H9 (cell line): ENCODE data around the gene GPR153. TPM values are rescaled to one million over a fixed set of nuclear protein-coding genes. Genes with fewer than 3 reads are reported as not detected.

ENCODE experiments used
- DNase-seq: peaks from one replicate; pipeline ENCODE4 v3.0.0-alpha.2; 2017
- H2AFZ ChIP-seq: one replicate; pipeline ENCODE4 v1.6.1; 2013; ENCODE audit warnings: mild to moderate bottlenecking, low read length, control low read depth, moderate library complexity
- H2AK5ac ChIP-seq: 2 replicates; pipeline ENCODE4 v1.6.1; 2013; ENCODE audit warnings: low read length, control low read depth, mixed read lengths; ENCODE audit not compliant: insufficient read length
- H2BK120ac ChIP-seq: one replicate; pipeline ENCODE4 v1.6.1; 2013; ENCODE audit warnings: low read depth, mild to moderate bottlenecking, low read length, control low read depth, inconsistent platforms; ENCODE audit not compliant: poor library complexity, severe bottlenecking
- H2BK12ac ChIP-seq: 2 replicates; pipeline ENCODE4 v1.6.1; 2013; ENCODE audit warnings: low read length, control low read depth, mixed read lengths, low read depth; ENCODE audit not compliant: insufficient read length
- H2BK15ac ChIP-seq: 2 replicates; pipeline ENCODE4 v1.6.1; 2013; ENCODE audit warnings: low read depth, low read length, control low read depth
- H2BK20ac ChIP-seq: one replicate; pipeline ENCODE4 v1.6.1; 2013; ENCODE audit warnings: low read depth, mild to moderate bottlenecking, low read length, control low read depth, inconsistent platforms; ENCODE audit not compliant: poor library complexity, severe bottlenecking
- H2BK5ac ChIP-seq: 2 replicates; pipeline ENCODE4 v1.6.1; 2013; ENCODE audit warnings: low read length, control low read depth, mixed read lengths; ENCODE audit not compliant: insufficient read length
- H3K14ac ChIP-seq: 2 replicates; pipeline ENCODE4 v1.6.1; 2013; ENCODE audit warnings: low read length, control low read depth; ENCODE audit not compliant: insufficient read depth
- H3K18ac ChIP-seq: 2 replicates; pipeline ENCODE4 v1.6.1; 2013; ENCODE audit warnings: low read depth, mild to moderate bottlenecking, mixed read lengths, low read length, control low read depth; ENCODE audit not compliant: insufficient read length
- H3K23ac ChIP-seq: 2 replicates; pipeline ENCODE4 v1.6.1; 2013; ENCODE audit warnings: low read length, control low read depth, mixed read lengths, low read depth; ENCODE audit not compliant: insufficient read length
- H3K23me2 ChIP-seq: 2 replicates; pipeline ENCODE4 v1.6.1; 2013; ENCODE audit warnings: low read depth, mild to moderate bottlenecking, mixed read lengths, low read length, control low read depth; ENCODE audit not compliant: insufficient read length, poor library complexity, severe bottlenecking
- H3K27ac ChIP-seq: 2 replicates; pipeline ENCODE4 v1.5.1; 2013; ENCODE audit warnings: low read length, control low read depth, mixed read lengths, low read depth; ENCODE audit not compliant: insufficient read length
- H3K27me3 ChIP-seq: 2 replicates; pipeline ENCODE4 v1.6.1; 2013; ENCODE audit warnings: low read length, control low read depth, inconsistent platforms; ENCODE audit not compliant: insufficient read depth
- H3K4ac ChIP-seq: 2 replicates; pipeline ENCODE4 v1.6.1; 2013; ENCODE audit warnings: low read depth, mild to moderate bottlenecking, control low read depth, inconsistent platforms, low read length, moderate library complexity
- H3K4me1 ChIP-seq: 2 replicates; pipeline ENCODE4 v1.6.1; 2013; ENCODE audit warnings: low read length, control low read depth, inconsistent platforms; ENCODE audit not compliant: insufficient read depth
- H3K4me2 ChIP-seq: 2 replicates; pipeline ENCODE4 v1.6.1; 2013; ENCODE audit warnings: low read length, control low read depth, mixed read lengths; ENCODE audit not compliant: insufficient read length, insufficient read depth
- H3K56ac ChIP-seq: 2 replicates; pipeline ENCODE4 v1.6.1; 2013; ENCODE audit warnings: low read depth, mild to moderate bottlenecking, mixed read lengths, low read length, control low read depth; ENCODE audit not compliant: insufficient read length
- H3K79me1 ChIP-seq: 2 replicates; pipeline ENCODE4 v1.6.1; 2013; ENCODE audit warnings: low read depth, mild to moderate bottlenecking, moderate library complexity, low read length, control low read depth, inconsistent platforms; ENCODE audit not compliant: insufficient read depth, poor library complexity, severe bottlenecking
- H3K79me2 ChIP-seq: 2 replicates; pipeline ENCODE4 v1.6.1; 2013; ENCODE audit warnings: low read length, control low read depth, inconsistent platforms; ENCODE audit not compliant: insufficient read depth
- H3K9ac ChIP-seq: 2 replicates; pipeline ENCODE4 v1.6.1; 2013; ENCODE audit warnings: low read length, control low read depth, mixed read lengths; ENCODE audit not compliant: insufficient read length; ENCODE audit errors: extremely low read depth
- H3K9me3 ChIP-seq: one replicate; pipeline ENCODE4 v1.6.1; 2013; ENCODE audit warnings: low read depth, low read length, inconsistent platforms; ENCODE audit not compliant: control insufficient read depth
- H3T11ph ChIP-seq: one replicate; pipeline ENCODE4 v1.6.1; 2013; ENCODE audit warnings: mild to moderate bottlenecking, low read length, control low read depth, inconsistent platforms
- H4K20me1 ChIP-seq: one replicate; pipeline ENCODE4 v1.6.1; 2013; ENCODE audit not compliant: control insufficient read depth, insufficient read length, insufficient read depth
- H4K5ac ChIP-seq: 2 replicates; pipeline ENCODE4 v1.6.1; 2013; ENCODE audit warnings: low read depth, mild to moderate bottlenecking, mixed read lengths, low read length, control low read depth; ENCODE audit not compliant: insufficient read length
- H4K8ac ChIP-seq: replicated peaks from 2 replicates; pipeline ENCODE4 v1.6.1; 2013; ENCODE audit warnings: low read length, control low read depth, mixed read lengths, low read depth; ENCODE audit not compliant: insufficient read length
- H4K91ac ChIP-seq: 2 replicates; pipeline ENCODE4 v1.6.1; 2013; ENCODE audit warnings: low read depth, mild to moderate bottlenecking, moderate library complexity, mixed read lengths, low read length, control low read depth; ENCODE audit not compliant: insufficient read length
- H3K27ac Mint-ChIP-seq, 3 experiments: 2 replicates in 2 of 3; 3 replicates in 1 of 3; pipeline ENCODE4 v1.8.0; 2020 to 2021; ENCODE audit warnings: mixed read lengths in 3 of 3, mild to moderate bottlenecking in 1 of 3, moderate library complexity in 1 of 3
- H3K27me3 Mint-ChIP-seq: 2 replicates; pipeline ENCODE4 v1.8.0; 2021; ENCODE audit warnings: low read depth, mild to moderate bottlenecking, moderate library complexity, mixed read lengths
- H3K36me3 Mint-ChIP-seq, 3 experiments: 2 replicates in 2 of 3; 3 replicates in 1 of 3; pipeline ENCODE4 v1.8.0; 2020 to 2021; ENCODE audit warnings: low read depth in 3 of 3, mixed read lengths in 3 of 3; ENCODE audit not compliant: insufficient read depth in 1 of 3
- H3K4me1 Mint-ChIP-seq, 2 experiments: 2 replicates each; pipeline ENCODE4 v1.8.0; 2020; ENCODE audit warnings: mixed read lengths in 2 of 2
- H3K4me3 Mint-ChIP-seq, 2 experiments: 2 replicates in 1 of 2; 3 replicates in 1 of 2; pipeline ENCODE4 v1.8.0; 2020 to 2021; ENCODE audit warnings: mild to moderate bottlenecking in 2 of 2, mixed read lengths in 2 of 2, moderate library complexity in 1 of 2
- H3K9me3 Mint-ChIP-seq, 2 experiments: 2 replicates in 1 of 2; 3 replicates in 1 of 2; pipeline ENCODE4 v1.8.0; 2020; ENCODE audit warnings: mild to moderate bottlenecking in 2 of 2, mixed read lengths in 2 of 2, moderate library complexity in 1 of 2
- WGBS: extraction: QIAGEN DNeasy Blood & Tissue Kit; methylation state at CpG from one replicate; pipeline ENCODE4 v1.1.7; 2013; ENCODE audit warnings: missing lambda C conversion rate, low lambda C conversion rate, mixed read lengths; ENCODE audit not compliant: insufficient read length; ENCODE audit errors: extremely low coverage; 5-methylcytosine and 5-hydroxymethylcytosine counted together
- total RNA-seq: library from RNA; stranded (reverse); gene quantifications from 2 replicates; pipeline ENCODE4 v1.2.1, GENCODE V29; 2021
- TF ChIP-seq, protein P1 (sequence below): fragments of 200-600 bp; sonication (generic); conservative IDR thresholded peaks from 3 replicates; pipeline ENCODE4 v1.8.0; 2021; ENCODE audit warnings: antibody characterized with exemption, mild to moderate bottlenecking

GPR153 gene
- total RNA-seq, 1 experiment from 2014 or later = 8.9 TPM

DNA sequence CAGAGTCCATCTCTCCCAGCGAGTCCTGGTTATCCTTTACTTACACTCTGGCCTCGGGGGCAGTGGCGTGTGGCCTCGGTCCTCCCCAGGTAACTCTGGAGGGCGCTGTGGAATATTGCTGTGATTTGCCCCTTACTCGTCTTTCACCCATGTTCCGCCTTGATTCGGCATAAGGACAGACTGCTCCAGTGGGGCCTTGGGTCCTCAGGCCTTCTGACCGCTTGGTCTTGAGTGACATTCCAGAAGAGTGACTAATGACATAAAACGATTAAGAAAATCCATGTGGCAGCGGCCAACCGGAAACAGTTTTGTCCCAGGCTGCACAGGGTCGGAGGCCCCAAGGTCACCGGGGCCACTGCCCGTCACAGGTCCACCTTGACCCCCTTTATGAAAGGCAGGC, 36.2 kb downstream of the GPR153 start:
- H3K27me3 Mint-ChIP-seq = no peaks in the 10 kb centered on the region
- WGBS = no CpG with 5 or more reads among the region's 15 CpGs
- TF ChIP-seq, protein P1, sequence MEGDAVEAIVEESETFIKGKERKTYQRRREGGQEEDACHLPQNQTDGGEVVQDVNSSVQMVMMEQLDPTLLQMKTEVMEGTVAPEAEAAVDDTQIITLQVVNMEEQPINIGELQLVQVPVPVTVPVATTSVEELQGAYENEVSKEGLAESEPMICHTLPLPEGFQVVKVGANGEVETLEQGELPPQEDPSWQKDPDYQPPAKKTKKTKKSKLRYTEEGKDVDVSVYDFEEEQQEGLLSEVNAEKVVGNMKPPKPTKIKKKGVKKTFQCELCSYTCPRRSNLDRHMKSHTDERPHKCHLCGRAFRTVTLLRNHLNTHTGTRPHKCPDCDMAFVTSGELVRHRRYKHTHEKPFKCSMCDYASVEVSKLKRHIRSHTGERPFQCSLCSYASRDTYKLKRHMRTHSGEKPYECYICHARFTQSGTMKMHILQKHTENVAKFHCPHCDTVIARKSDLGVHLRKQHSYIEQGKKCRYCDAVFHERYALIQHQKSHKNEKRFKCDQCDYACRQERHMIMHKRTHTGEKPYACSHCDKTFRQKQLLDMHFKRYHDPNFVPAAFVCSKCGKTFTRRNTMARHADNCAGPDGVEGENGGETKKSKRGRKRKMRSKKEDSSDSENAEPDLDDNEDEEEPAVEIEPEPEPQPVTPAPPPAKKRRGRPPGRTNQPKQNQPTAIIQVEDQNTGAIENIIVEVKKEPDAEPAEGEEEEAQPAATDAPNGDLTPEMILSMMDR = no peak

More for the DNA sequence above, 36.2 kb downstream of the GPR153 start:
- H3K4me1 ChIP-seq = no peaks in the 10 kb centered on the region
- no peaks in the 10 kb centered on the region for H4K20me1 ChIP-seq
- no peaks in the 10 kb centered on the region for H3K9me3 ChIP-seq
- H4K8ac ChIP-seq = no peak overlapping the region
- no peak overlapping the region for H3K27ac Mint-ChIP-seq
- peaks cover 38 to 83% (median 52%) of the 10 kb centered on the region in 3 experiments; a peak in 6 of 7 replicates for H3K36me3 Mint-ChIP-seq
- no peak overlapping the region for H3K4me2 ChIP-seq
- H2AK5ac ChIP-seq = no peak overlapping the region
- H2BK20ac ChIP-seq = no peak overlapping the region
- no peak overlapping the region for H2BK15ac ChIP-seq
- DNase-seq = no peak
- no peaks in the 10 kb centered on the region for H3K23me2 ChIP-seq
- no peak overlapping the region for H3K56ac ChIP-seq
- H4K91ac ChIP-seq = no peak overlapping the region
- peaks cover 3% of the 10 kb centered on the region for H3K79me1 ChIP-seq
- H3K4ac ChIP-seq = no peak overlapping the region
- H2BK5ac ChIP-seq = no peak overlapping the region
- no peak overlapping the region for H3K27ac ChIP-seq
- H3K23ac ChIP-seq = no peak overlapping the region
- H2BK120ac ChIP-seq = no peak overlapping the region
- H3T11ph ChIP-seq = no peak overlapping the region
- H3K4me1 Mint-ChIP-seq = peaks cover 0 to 6% of the 10 kb centered on the region in 2 experiments; a peak in 2 of 4 replicates
- H3K27me3 ChIP-seq = no peaks in the 10 kb centered on the region
- no peak overlapping the region for H3K14ac ChIP-seq
- no peak overlapping the region for H3K4me3 Mint-ChIP-seq
- no peak overlapping the region for H2BK12ac ChIP-seq
- H3K9ac ChIP-seq = no peak overlapping the region
- H3K18ac ChIP-seq = no peak overlapping the region
- H3K79me2 ChIP-seq = no peaks in the 10 kb centered on the region
- no peaks in the 10 kb centered on the region for H3K9me3 Mint-ChIP-seq
- no peak overlapping the region for H4K5ac ChIP-seq
- H2AFZ ChIP-seq = no peak overlapping the region
